Mesenchymal stem cell (in vitro differentiated cells and primary cell): Measurements from ENCODE around the gene PLA2G2E.

Experiments
- DNase-seq: peaks from one replicate; pipeline ENCODE4 v3.0.0-alpha.2; 2013
- H2AFZ ChIP-seq: one replicate; pipeline ENCODE4 v1.6.1; 2013; ENCODE audit warnings: low read depth, mild to moderate bottlenecking, control low read depth, inconsistent platforms, low read length, moderate library complexity
- H2AK5ac ChIP-seq: 2 replicates; pipeline ENCODE4 v1.6.1; 2013; ENCODE audit warnings: low read length, moderate library complexity, mild to moderate bottlenecking, inconsistent platforms; ENCODE audit not compliant: severe bottlenecking
- H2BK120ac ChIP-seq: one replicate; pipeline ENCODE4 v1.6.1; 2013; ENCODE audit warnings: low read depth, mild to moderate bottlenecking, inconsistent platforms, low read length, moderate library complexity
- H2BK12ac ChIP-seq, 2 experiments: one replicate each; pipeline ENCODE4 v1.6.1; 2013; ENCODE audit warnings: inconsistent platforms in 2 of 2, low read length in 2 of 2, mild to moderate bottlenecking in 2 of 2, moderate library complexity in 2 of 2, control low read depth in 1 of 2
- H2BK15ac ChIP-seq: one replicate; pipeline ENCODE4 v1.6.1; 2013; ENCODE audit warnings: mild to moderate bottlenecking, low read depth, inconsistent platforms; ENCODE audit not compliant: poor library complexity, severe bottlenecking
- H2BK5ac ChIP-seq: 2 replicates; pipeline ENCODE4 v1.6.1; 2013; ENCODE audit warnings: low read depth, mild to moderate bottlenecking, low read length, control low read depth, inconsistent platforms; ENCODE audit not compliant: poor library complexity, severe bottlenecking
- H3K14ac ChIP-seq, 2 experiments: one replicate each; pipeline ENCODE4 v1.6.1; 2013; ENCODE audit warnings: inconsistent platforms in 2 of 2, low read length in 2 of 2, control low read depth in 1 of 2, mild to moderate bottlenecking in 1 of 2, moderate library complexity in 1 of 2
- H3K18ac ChIP-seq, 2 experiments: one replicate each; pipeline ENCODE4 v1.6.1; 2013; ENCODE audit warnings: inconsistent platforms in 2 of 2, low read length in 2 of 2, control low read depth in 1 of 2, low read depth in 1 of 2, mild to moderate bottlenecking in 1 of 2
- H3K23ac ChIP-seq, 2 experiments: one replicate each; pipeline ENCODE4 v1.6.1; 2013; ENCODE audit warnings: inconsistent platforms in 2 of 2, low read length in 2 of 2, mild to moderate bottlenecking in 2 of 2, moderate library complexity in 2 of 2, control low read depth in 1 of 2
- H3K27ac ChIP-seq: 2 replicates; pipeline ENCODE4 v1.5.1; 2013; ENCODE audit warnings: mild to moderate bottlenecking, moderate library complexity, low read length, control low read depth, inconsistent platforms; ENCODE audit not compliant: poor library complexity, severe bottlenecking
- H3K27me3 ChIP-seq, 2 experiments: 2 replicates each; pipeline versions ENCODE4 v1.6.1 to v1.7.0; 2013; ENCODE audit warnings: low read length in 2 of 2, mild to moderate bottlenecking in 2 of 2, moderate library complexity in 2 of 2, control low read depth in 1 of 2, inconsistent platforms in 1 of 2; ENCODE audit not compliant: control insufficient read depth in 1 of 2, insufficient read depth in 1 of 2
- H3K36me3 ChIP-seq, 2 experiments: 2 replicates each; pipeline versions ENCODE4 v1.6.1 to v1.7.0; 2013; ENCODE audit warnings: low read length in 2 of 2, control low read depth in 1 of 2, inconsistent platforms in 1 of 2, low read depth in 1 of 2, mild to moderate bottlenecking in 1 of 2; ENCODE audit not compliant: insufficient read depth in 2 of 2, control insufficient read depth in 1 of 2
- H3K4ac ChIP-seq, 2 experiments: one replicate each; pipeline ENCODE4 v1.6.1; 2013; ENCODE audit warnings: inconsistent platforms in 2 of 2, low read length in 2 of 2, mild to moderate bottlenecking in 2 of 2, moderate library complexity in 2 of 2, control low read depth in 1 of 2, low read depth in 1 of 2
- H3K4me1 ChIP-seq: 2 replicates; pipeline ENCODE4 v1.6.1; 2013; ENCODE audit warnings: low read depth, low read length, control low read depth; ENCODE audit not compliant: control insufficient read depth, insufficient read depth
- H3K4me2 ChIP-seq: 2 replicates; pipeline ENCODE4 v1.6.1; 2013; ENCODE audit warnings: low read length, mild to moderate bottlenecking, inconsistent platforms; ENCODE audit not compliant: poor library complexity, severe bottlenecking
- H3K4me3 ChIP-seq, 2 experiments: 2 replicates each; pipeline versions ENCODE4 v1.5.1 to v1.7.0; 2013; ENCODE audit warnings: low read length in 2 of 2, mild to moderate bottlenecking in 2 of 2, control low read depth in 1 of 2, low read depth in 1 of 2; ENCODE audit not compliant: insufficient read depth in 1 of 2
- H3K79me1 ChIP-seq: replicated peaks from 2 replicates; pipeline ENCODE4 v1.6.1; 2013; ENCODE audit warnings: mild to moderate bottlenecking, control low read depth, low read length, inconsistent platforms; ENCODE audit not compliant: poor library complexity, severe bottlenecking
- H3K9ac ChIP-seq: 2 replicates; pipeline ENCODE4 v1.7.0; 2013; ENCODE audit warnings: mild to moderate bottlenecking, low read length, moderate library complexity
- H3K9me3 ChIP-seq: 2 replicates; pipeline ENCODE4 v1.7.0; 2013; ENCODE audit warnings: mild to moderate bottlenecking, low read length; ENCODE audit not compliant: control insufficient read depth
- H4K8ac ChIP-seq: one replicate; pipeline ENCODE4 v1.6.1; 2013; ENCODE audit warnings: inconsistent platforms, mild to moderate bottlenecking, low read length, moderate library complexity
- H4K91ac ChIP-seq: one replicate; pipeline ENCODE4 v1.6.1; 2013; ENCODE audit warnings: mild to moderate bottlenecking, low read length, inconsistent platforms
- WGBS: methylation state at CpG from one replicate; pipeline ENCODE4 v1.1.7; 2013; ENCODE audit warnings: mixed read lengths; 5-methylcytosine and 5-hydroxymethylcytosine counted together

The PLA2G2E gene

DNA sequence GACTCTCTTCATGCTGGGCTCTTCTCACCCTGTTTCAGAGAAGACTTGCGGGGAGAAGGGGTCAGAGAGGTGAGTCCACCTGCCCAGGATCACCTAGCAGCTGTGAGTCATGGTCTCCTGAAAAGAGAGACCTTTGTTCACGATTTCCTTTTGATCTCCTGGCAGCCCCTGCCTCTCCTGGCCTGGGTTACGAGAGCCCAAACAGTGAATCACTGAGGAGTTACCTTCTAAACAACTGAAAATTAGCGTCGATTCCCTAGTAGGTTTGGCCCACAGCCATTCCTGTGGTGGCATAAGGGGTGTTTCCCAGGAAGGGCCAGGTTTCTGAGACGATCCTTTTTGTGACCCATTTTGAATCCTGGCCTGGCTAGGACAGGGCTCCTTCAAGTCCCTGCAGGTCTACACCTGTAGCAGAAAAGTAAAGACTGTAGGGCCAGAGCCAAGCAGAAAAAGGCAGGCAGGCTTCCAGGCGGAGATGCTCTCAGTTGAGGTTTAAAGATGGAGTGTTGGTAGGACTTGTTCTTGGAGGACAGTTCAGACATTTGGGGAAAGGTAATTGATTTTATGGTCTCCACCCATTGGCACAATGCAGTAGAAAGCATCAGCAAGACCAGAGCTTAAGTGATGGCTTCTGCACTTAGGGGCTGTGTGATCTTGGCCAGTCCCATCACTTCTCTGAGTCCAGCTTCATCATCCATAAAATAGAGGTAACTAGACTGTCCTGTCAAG, 2.1 kb upstream of the PLA2G2E start:
- Histone ChIP-seq H4K8ac (no peak overlapping the region), H4K91ac (no peak overlapping the region), H3K36me3 (no peaks in the 10 kb centered on the region), H3K79me1 (no peaks in the 10 kb centered on the region), H3K14ac (no peak overlapping the region), H2BK15ac (no peak overlapping the region), H3K27ac (no peak overlapping the region), H2BK12ac (no peak overlapping the region), H2BK5ac (no peak overlapping the region), H3K4me3 (no peak overlapping the region), H3K27me3 (peaks cover 8 to 17% of the 10 kb centered on the region in 2 experiments), H3K4ac (no peak overlapping the region), H2AFZ (no peak overlapping the region), H3K9ac (no peak overlapping the region), H3K4me2 (no peak overlapping the region), H3K18ac (no peak overlapping the region), H3K9me3 (peaks cover 10% of the 10 kb centered on the region), H3K23ac (no peak overlapping the region), H2AK5ac (no peak overlapping the region), H2BK120ac (no peak overlapping the region), H3K4me1 (peaks cover 1% of the 10 kb centered on the region)
- WGBS = 81% methylated on average over 7 of the region's 7 CpGs
- DNase-seq = no peak

DNA sequence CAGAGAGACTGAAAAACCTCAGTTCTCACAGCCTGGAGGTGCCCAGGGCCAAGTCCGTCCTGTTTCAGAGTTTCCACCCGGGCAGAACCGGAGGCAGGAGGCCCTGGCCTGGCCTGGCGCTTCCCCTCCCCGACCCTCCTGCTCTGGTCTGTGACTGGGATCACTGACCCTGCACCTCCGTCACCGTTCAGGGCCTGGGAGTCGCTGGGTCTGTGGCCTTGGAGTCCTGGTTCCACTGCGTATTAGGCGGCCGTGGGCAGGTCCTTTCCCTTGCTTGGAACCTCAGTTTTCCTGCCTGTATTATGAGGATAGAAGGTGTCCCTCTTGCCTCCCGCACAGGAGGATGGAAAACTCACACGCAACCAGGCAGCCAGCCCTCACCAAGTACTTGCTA, 533 bp upstream of the PLA2G2E start:
- Histone ChIP-seq H3K14ac (no peak overlapping the region), H3K9ac (no peak overlapping the region), H3K18ac (no peak overlapping the region), H3K9me3 (no peaks in the 10 kb centered on the region), H2BK12ac (no peak overlapping the region), H2BK15ac (no peak overlapping the region), H3K4ac (no peak overlapping the region), H3K27me3 (peaks cover 8 to 12% of the 10 kb centered on the region in 2 experiments), H3K36me3 (no peaks in the 10 kb centered on the region), H3K4me2 (no peak overlapping the region), H4K91ac (peak overlapping the region; percentile 56), H4K8ac (no peak overlapping the region), H2AK5ac (no peak overlapping the region), H3K23ac (no peak overlapping the region), H3K4me3 (no peak overlapping the region), H2AFZ (no peak overlapping the region), H3K79me1 (no peaks in the 10 kb centered on the region), H2BK5ac (no peak overlapping the region), H3K27ac (no peak overlapping the region), H3K4me1 (peaks cover 1% of the 10 kb centered on the region), H2BK120ac (no peak overlapping the region)
- DNase-seq = no peak
- 78% methylated on average over 13 of the region's 13 CpGs for WGBS

DNA sequence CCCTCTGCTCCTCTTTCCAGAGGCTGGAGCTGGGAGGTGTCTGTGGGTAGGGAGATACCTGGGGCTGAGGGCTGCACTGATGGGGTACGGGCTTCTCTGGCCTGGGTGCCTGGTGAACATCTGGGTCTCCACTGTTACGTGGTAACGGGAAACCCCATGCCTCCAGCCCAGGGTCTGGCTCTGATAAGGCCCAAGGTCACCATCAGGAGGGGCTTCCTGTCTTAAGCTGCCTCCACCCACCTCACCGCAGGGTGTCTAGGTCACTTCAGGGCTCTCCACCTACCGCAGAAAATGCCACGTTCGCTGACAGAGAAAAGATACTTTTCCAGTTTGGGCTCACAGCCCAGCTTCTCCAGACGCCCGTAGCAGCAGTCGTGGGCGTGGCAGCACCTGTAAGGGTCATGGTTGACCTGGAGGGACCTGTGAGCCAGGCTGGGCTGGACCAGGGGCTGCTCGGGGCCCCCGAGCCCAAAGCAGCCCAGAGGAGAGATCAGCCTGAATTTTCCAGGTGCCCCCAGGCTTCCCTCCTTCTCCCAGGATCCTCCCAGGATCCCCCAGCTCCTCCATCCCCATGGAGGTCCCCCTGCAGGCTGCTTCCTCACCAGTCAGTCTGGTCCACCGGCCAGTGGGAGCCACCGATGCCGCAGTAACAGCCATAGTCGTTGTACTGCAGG, 1.3 kb downstream of the PLA2G2E start:
- Histone ChIP-seq H2AK5ac (no peak overlapping the region), H2BK15ac (no peak overlapping the region), H3K18ac (no peak overlapping the region)

DNA sequence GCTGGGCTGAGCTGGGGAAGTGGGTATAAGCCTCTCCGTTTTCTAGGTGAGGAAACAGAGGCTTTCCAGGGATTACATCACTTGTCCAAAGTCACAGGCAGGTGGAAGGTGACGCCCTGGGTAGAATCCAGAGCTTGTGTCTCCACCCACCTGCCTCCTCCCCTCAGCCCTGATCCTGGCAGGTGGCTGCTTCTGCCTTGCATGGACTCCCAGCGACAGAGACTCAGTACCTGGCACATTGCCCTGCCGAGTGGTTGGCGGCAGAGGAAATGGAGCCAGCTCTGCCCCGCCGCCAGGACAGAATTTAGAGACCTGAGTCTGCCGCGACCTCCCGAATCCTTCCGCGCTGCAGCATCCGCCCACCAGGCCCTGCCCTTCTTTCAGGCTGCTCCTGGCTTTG, 2.1 kb downstream of the PLA2G2E start:
- H2AFZ ChIP-seq = no peak overlapping the region

More for the DNA sequence above, 1.3 kb downstream of the PLA2G2E start:
- no peak overlapping the region for H3K4me2 ChIP-seq
- no peaks in the 10 kb centered on the region for H3K79me1 ChIP-seq
- peaks cover 1% of the 10 kb centered on the region for H3K4me1 ChIP-seq
- H4K91ac ChIP-seq = no peak overlapping the region
- H2BK5ac ChIP-seq = no peak overlapping the region
- no peak overlapping the region for H4K8ac ChIP-seq
- peaks cover 8 to 12% of the 10 kb centered on the region in 2 experiments for H3K27me3 ChIP-seq
- no peak overlapping the region for H3K4ac ChIP-seq
- no peak overlapping the region for H3K4me3 ChIP-seq
- no peak overlapping the region for H3K23ac ChIP-seq
- H3K36me3 ChIP-seq = no peaks in the 10 kb centered on the region
- H3K14ac ChIP-seq = peak overlapping the region in 1 of 2 experiments; percentile 46
- H3K27ac ChIP-seq = no peak overlapping the region
- H2BK120ac ChIP-seq = no peak overlapping the region
- H3K9ac ChIP-seq = no peak overlapping the region
- H2BK12ac ChIP-seq = no peak overlapping the region
- WGBS = 85% methylated on average over 17 of the region's 17 CpGs
- H3K9me3 ChIP-seq = no peaks in the 10 kb centered on the region
- no peak for DNase-seq
- no peak overlapping the region for H2AFZ ChIP-seq

More for the DNA sequence above, 2.1 kb downstream of the PLA2G2E start:
- WGBS = 93% methylated on average over 13 of the region's 13 CpGs
- H3K14ac ChIP-seq = no peak overlapping the region
- H4K91ac ChIP-seq = no peak overlapping the region
- DNase-seq = no peak
- peaks cover 1% of the 10 kb centered on the region for H3K4me1 ChIP-seq
- H2BK15ac ChIP-seq = no peak overlapping the region
- H3K4ac ChIP-seq = no peak overlapping the region
- H3K4me2 ChIP-seq = no peak overlapping the region
- no peak overlapping the region for H3K9ac ChIP-seq
- no peak overlapping the region for H4K8ac ChIP-seq
- H2AK5ac ChIP-seq = no peak overlapping the region
- no peak overlapping the region for H3K27ac ChIP-seq
- H3K36me3 ChIP-seq = no peaks in the 10 kb centered on the region
- H3K79me1 ChIP-seq = no peaks in the 10 kb centered on the region
- H3K18ac ChIP-seq = no peak overlapping the region
- H2BK120ac ChIP-seq = no peak overlapping the region
- H3K23ac ChIP-seq = no peak overlapping the region
- H3K27me3 ChIP-seq = peaks cover 8 to 12% of the 10 kb centered on the region in 2 experiments
- H2BK5ac ChIP-seq = no peak overlapping the region
- H3K9me3 ChIP-seq = no peaks in the 10 kb centered on the region
- H3K4me3 ChIP-seq = no peak overlapping the region
- no peak overlapping the region for H2BK12ac ChIP-seq
